ENCODE data around the gene CDH12. TPM values are rescaled to one million over a fixed set of nuclear protein-coding genes. Genes with fewer than 3 reads are reported as not detected.

Gene CDH12
- total and polyA plus RNA-seq, 2 donors (not counting 3 experiments of a cell fraction or from before 2014, with no cell fraction given), result 0.03 TPM; not detected in 1

DNA sequence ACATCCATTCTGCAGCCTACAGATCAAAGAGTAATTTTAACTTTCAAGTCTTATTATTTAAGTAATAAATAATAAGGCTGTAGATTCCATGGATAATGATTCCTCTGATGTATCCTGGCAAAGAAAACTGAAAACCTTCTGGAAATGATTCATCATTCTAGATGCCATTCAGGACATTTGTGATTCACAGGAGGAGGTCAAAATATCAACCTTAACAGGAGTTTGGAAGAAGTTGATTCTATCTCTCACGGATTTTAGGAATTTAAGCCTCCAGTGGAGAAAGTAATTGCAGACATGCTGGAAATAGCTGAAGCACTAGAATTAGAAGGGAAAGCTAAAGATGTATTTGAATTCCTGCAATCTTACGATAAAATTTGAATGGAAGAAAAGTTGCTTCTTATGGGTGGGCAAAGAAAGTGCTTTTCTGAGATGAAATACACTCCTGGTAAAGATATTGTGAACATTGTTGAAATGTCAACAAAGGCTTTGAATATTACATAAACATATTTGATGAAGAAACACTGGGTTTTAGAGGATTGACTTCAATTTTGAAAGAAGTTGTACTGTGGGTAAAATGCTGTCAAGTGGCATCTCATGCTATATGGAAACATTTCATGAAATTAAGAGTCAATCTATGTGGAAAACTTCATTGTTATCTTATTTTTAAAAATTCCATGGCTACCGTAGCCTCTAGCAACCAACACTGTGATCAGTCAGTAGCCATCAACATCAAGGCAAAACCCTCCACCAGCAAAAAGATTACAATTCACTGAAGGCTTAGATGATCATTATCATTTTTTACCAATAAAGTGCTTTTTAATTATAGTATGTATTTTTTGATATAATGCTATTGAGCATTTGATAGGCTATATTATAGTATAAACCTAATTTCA lies 1141.0 kb downstream of the CDH12 start:
- Histone ChIP-seq H3K9me3 (replicated peaks; ENCODE audit: control insufficient read depth, insufficient read depth, low read length) (no peaks in the 10 kb centered on the region), H3K36me3 (ENCODE audit: control insufficient read depth in 2 of 2, extremely low read depth in 1 of 2, insufficient read depth in 2 of 2, low read length in 2 of 2) (no peaks in the 10 kb centered on the region), H3K4me2 (ENCODE audit: insufficient read depth, low read length) (no peak overlapping the region), H2AFZ (ENCODE audit: low read depth, low read length) (no peak overlapping the region), H3K27me3 (ENCODE audit: control insufficient read depth in 2 of 2, insufficient read depth in 2 of 2, low read length in 2 of 2) (no peaks in the 10 kb centered on the region), H3K4me1 (ENCODE audit: control insufficient read depth, extremely low read depth, insufficient read depth, low read length) (no peaks in the 10 kb centered on the region), H3K4me3 (replicated peaks in 1 of 3; ENCODE audit: insufficient read depth in 1 of 3, low read depth in 1 of 3, low read length in 3 of 3) (no peak overlapping the region), H3K9ac (replicated peaks; ENCODE audit: extremely low read depth, insufficient read depth, low read length) (no peak overlapping the region), H4K20me1 (replicated peaks; ENCODE audit: control insufficient read depth, extremely low read depth, insufficient read depth, low read length) (no peaks in the 10 kb centered on the region), H3K27ac (ENCODE audit: insufficient read depth, low read depth, low read length) (no peak overlapping the region), H3K79me2 (ENCODE audit: control insufficient read depth, insufficient read depth, low read length) (no peaks in the 10 kb centered on the region), H3K9me1 (replicated peaks; ENCODE audit: control insufficient read depth, extremely low read depth, insufficient read depth, low read length) (no peaks in the 10 kb centered on the region)
- TF ChIP-seq POLR2A (IDR thresholded peaks at IDR 0.05; ENCODE audit: low read depth, low read length), result no peak
- no peak for TF ChIP-seq MAX (IDR thresholded peaks at IDR 0.05; ENCODE audit: insufficient read depth, insufficient read length)
- TF ChIP-seq MYC (IDR thresholded peaks at IDR 0.05; ENCODE audit: low read depth, low read length), result no peak
- peak; percentile 57 for TF ChIP-seq FOS (IDR thresholded peaks at IDR 0.05; ENCODE audit: borderline replicate concordance, insufficient read depth, low read length)
- CTCF ChIA-PET, result no interaction called here
- BruUV-seq (replicated peaks), result no TSS peak
- dilution Hi-C loops (cut with MboI; ENCODE audit: extremely low pct_ligation_motif_present, low sequenced_read_pairs), result no loop called here
- POLR2A ChIA-PET, result no interaction called here
- intact Hi-C loops (cut with micrococcal nuclease), result no loop called here
- FAIRE-seq (no peak), DNase-seq (ENCODE audit: low read depth, low spot score) (no peak)

DNA sequence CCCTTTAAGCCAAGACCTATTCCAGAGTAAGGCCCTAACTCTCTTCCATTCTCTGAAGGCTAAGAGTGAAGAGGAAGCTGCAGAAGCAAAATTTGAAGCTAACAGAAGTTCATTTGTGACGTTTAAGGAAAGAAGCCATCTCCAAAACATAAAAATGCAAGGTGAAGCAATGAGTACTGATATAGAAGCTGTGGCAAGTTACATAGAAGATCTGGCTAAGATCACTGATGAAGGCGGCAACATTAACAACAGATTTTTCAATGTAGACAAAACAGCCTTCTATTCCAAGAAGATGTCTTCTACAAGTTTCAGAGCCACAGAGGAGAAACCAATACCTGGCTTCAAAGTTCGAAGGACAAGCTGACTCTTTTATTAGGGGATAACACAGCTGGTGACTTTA lies 1143.4 kb downstream of the CDH12 start:
- no peak overlapping the region for H3K4me3 ChIP-seq (replicated peaks in 1 of 3; ENCODE audit: insufficient read depth in 1 of 3, low read depth in 1 of 3, low read length in 3 of 3)
- no peaks in the 10 kb centered on the region for H3K9me3 ChIP-seq (replicated peaks; ENCODE audit: control insufficient read depth, insufficient read depth, low read length)
- no peak for DNase-seq (ENCODE audit: low read depth, low spot score)
- no peaks in the 10 kb centered on the region for H3K27me3 ChIP-seq (ENCODE audit: control insufficient read depth in 2 of 2, insufficient read depth in 2 of 2, low read length in 2 of 2)
- no peaks in the 10 kb centered on the region for H3K9me1 ChIP-seq (replicated peaks; ENCODE audit: control insufficient read depth, extremely low read depth, insufficient read depth, low read length)
- no peak overlapping the region for H2AFZ ChIP-seq (ENCODE audit: low read depth, low read length)
- no peak for FAIRE-seq
- H3K4me2 ChIP-seq (ENCODE audit: insufficient read depth, low read length), result no peak overlapping the region
- no peaks in the 10 kb centered on the region for H3K36me3 ChIP-seq (ENCODE audit: control insufficient read depth in 2 of 2, extremely low read depth in 1 of 2, insufficient read depth in 2 of 2, low read length in 2 of 2)
- H4K20me1 ChIP-seq (replicated peaks; ENCODE audit: control insufficient read depth, extremely low read depth, insufficient read depth, low read length), result no peaks in the 10 kb centered on the region
- no peak overlapping the region for H3K9ac ChIP-seq (replicated peaks; ENCODE audit: extremely low read depth, insufficient read depth, low read length)
- no peaks in the 10 kb centered on the region for H3K79me2 ChIP-seq (ENCODE audit: control insufficient read depth, insufficient read depth, low read length)
- intact Hi-C loops (cut with micrococcal nuclease) (no loop called here), dilution Hi-C loops (cut with MboI; ENCODE audit: extremely low pct_ligation_motif_present, low sequenced_read_pairs) (no loop called here)
- ChIA-PET POLR2A (no interaction called here), CTCF (no interaction called here)
- H3K27ac ChIP-seq (ENCODE audit: insufficient read depth, low read depth, low read length), result no peak overlapping the region
- no peak for TF ChIP-seq POLR2A (IDR thresholded peaks at IDR 0.05; ENCODE audit: low read depth, low read length)
- no peak for TF ChIP-seq JUN (IDR thresholded peaks at IDR 0.05; ENCODE audit: borderline replicate concordance, insufficient read depth, insufficient read length, low read depth)
- no peak for TF ChIP-seq MYC (IDR thresholded peaks at IDR 0.05; ENCODE audit: low read depth, low read length)
- TF ChIP-seq FOS (IDR thresholded peaks at IDR 0.05; ENCODE audit: borderline replicate concordance, insufficient read depth, low read length), result no peak
- TF ChIP-seq EZH2 (IDR thresholded peaks at IDR 0.05; ENCODE audit: borderline replicate concordance, low read depth, low read length, severe bottlenecking), result no peak
- no peak for TF ChIP-seq GATA2 (IDR thresholded peaks at IDR 0.05; ENCODE audit: insufficient read depth, insufficient read length, low read depth, low read length)
- no peak for TF ChIP-seq POLR2AphosphoS5 (IDR thresholded peaks at IDR 0.05; ENCODE audit: insufficient read depth, low read depth, low read length)
- no peak for TF ChIP-seq MAX (IDR thresholded peaks at IDR 0.05; ENCODE audit: insufficient read depth, insufficient read length)
- TF ChIP-seq, protein P1, sequence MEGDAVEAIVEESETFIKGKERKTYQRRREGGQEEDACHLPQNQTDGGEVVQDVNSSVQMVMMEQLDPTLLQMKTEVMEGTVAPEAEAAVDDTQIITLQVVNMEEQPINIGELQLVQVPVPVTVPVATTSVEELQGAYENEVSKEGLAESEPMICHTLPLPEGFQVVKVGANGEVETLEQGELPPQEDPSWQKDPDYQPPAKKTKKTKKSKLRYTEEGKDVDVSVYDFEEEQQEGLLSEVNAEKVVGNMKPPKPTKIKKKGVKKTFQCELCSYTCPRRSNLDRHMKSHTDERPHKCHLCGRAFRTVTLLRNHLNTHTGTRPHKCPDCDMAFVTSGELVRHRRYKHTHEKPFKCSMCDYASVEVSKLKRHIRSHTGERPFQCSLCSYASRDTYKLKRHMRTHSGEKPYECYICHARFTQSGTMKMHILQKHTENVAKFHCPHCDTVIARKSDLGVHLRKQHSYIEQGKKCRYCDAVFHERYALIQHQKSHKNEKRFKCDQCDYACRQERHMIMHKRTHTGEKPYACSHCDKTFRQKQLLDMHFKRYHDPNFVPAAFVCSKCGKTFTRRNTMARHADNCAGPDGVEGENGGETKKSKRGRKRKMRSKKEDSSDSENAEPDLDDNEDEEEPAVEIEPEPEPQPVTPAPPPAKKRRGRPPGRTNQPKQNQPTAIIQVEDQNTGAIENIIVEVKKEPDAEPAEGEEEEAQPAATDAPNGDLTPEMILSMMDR (IDR thresholded peaks at IDR 0.05; ENCODE audit: extremely low read depth in 1 of 2, insufficient read depth in 1 of 2, low read depth in 1 of 2, low read length in 2 of 2), result no peak
- no peaks in the 10 kb centered on the region for H3K4me1 ChIP-seq (ENCODE audit: control insufficient read depth, extremely low read depth, insufficient read depth, low read length)
- no TSS peak for BruUV-seq (replicated peaks)

Data from endothelial cell of umbilical vein (primary cell).